Measurements from ENCODE around the gene FST.
A peak's percentile ranks its signal among the peaks of the same experiment; 100 is the strongest.

FST gene

DNA sequence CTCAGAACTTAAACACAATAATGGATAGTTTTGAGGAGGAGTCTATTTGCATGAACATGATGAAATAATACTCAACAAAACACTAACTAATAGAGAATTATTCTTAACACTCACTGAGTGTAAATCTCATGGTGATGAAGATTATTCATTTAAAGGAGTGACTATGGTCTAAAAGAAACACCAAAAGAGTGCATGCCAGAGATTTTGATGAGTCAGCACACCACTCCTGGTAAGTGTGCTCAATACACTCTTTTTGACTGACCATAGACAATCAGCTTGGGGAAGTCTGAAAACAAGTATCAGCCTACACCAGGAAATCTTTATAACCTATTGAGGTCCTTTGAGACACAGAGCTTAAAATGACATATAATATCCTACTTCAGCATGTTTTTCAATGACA is 6.8 kb upstream of the FST start:
- DNase-seq (ENCODE audit: low spot score): no peak

DNA sequence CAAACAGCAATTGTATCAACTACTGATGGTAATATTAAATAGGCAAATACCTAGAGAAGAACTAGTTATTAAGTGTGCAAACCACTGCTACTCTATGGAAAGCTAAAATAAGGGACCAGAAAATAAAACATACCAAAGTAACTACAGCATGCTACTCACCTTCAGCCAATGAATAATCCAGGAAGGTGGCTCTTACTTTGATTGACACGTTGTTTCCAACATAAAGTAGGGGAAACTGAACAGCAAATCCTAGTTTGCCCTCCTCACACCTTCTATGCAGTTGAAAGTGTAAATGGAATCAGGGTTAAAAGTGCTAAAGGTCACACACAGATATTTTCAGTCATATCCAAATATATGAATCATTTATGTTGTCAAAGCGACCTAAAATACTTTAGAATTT is 5.1 kb upstream of the FST start:
- no peak for DNase-seq (ENCODE audit: low spot score)

DNA sequence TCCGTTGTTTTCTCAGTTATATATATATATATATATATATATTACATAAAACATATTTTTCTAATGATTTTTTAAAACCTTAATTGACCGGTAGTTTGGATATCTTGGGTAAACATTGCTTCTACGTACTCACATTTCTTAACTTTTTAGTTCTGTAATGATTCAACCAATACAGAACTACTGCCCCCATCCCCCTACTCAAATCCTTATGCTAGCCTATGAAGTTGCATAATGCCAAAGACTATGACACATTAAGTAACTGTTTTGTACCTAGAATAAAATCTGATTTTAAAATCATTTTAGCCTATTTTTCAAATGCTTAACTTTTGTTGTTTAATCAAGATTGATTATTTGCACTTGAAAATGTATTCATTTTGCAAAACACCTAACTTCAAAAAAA is 4.4 kb upstream of the FST start:
- no peak for DNase-seq (ENCODE audit: low spot score)

DNA sequence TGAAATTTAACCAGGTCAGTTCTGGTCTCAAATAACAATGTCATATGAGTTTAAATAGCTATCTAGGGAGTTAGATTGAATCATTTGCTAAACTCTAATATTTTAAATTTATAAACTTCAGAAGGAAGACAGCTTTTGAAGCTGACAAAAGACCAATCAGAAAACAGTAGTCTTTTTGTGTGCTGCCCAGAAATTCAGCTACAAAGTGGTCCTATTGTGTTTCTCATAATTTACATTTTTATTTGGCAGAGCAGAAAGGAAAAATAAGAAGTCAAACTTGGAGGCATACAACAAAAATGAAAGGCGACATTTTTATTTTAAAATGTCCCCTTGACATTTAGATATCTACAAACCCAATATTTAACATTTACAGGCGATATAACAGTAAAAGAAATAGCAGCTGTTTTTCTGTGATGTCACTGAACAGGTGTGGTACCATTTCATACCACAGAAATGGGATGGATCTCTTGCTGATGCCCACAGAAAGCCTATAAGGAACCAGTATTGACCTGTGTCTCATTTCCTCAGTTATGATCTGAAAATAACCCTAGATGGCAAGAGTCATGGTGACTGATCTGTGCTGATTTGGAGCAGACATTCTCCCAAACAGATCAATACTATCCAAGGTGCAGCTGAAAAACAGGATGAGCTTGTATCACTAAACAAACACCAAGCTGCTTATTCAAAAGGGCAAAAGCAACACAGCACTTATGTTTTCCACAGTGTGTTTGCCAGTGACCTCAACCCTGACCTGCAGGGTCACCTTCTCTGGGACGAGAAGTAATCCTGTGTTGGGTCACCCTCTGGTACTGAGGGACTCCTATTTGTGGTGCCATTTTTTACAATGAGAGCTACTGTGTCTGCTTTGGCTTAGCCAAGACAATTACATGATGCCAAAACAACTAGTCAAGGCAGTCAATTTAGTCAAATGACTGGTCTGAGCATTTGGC is 3.6 kb upstream of the FST start:
- DNase-seq (ENCODE audit: low spot score): no peak

DNA sequence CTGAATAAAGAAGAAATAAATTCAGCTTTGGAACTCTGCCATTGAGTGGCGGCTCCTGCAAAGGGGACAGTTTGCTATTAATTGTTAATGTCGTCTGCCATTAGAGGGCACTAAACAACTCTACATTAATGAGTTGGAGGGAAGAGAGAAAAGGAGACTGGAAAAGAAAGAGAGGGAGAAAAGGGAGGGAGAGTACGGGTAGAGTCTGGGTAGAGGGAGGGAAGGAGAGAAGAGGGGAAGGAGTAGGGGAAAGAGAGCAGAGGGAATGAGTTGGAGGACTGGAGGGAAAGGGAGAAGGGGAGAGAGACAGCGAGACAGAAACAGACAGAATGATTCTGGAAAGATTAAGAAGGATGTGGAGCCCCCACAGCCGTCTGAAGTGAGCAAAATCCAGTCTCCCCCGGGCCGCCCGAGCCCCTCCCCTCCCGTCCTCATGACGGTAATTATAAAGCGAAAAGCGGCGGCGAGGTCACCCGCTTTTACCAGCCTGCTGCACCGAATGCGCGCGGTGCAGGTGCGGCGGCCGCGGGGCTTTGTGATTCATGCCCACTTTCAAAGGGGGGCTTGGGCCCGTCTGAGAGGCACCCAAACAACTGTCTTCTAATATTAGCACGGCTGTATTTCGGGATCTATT is 1.9 kb upstream of the FST start:
- peak; percentile 42 for DNase-seq (ENCODE audit: low spot score)

DNA sequence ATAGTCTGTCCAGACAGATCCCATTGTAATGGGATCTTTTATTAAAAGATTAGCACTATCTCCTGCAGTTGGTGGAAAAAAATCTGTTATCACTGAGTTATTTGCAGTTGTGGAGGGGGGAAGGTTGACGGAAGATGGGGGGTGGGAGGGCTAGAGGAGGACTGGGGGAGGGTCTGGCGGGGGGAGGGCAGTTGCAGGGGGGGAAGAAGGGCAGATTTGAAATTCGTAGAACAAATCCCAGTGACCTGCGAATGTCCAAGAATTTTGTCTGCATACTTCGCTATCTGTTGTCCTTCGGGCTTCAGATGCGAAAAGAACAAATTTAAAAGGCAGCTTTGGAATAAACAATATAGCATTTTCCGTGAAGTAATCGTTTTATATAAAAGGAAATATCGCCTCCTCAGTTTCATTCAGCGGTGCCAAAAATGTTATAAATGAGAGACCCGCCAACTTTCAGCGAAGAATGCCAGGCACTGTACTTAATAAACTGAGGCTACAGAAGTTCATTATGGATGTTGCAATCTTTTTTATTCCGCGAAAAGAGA is 1.3 kb upstream of the FST start:
- peak; percentile 31 for DNase-seq (ENCODE audit: low spot score)

DNA sequence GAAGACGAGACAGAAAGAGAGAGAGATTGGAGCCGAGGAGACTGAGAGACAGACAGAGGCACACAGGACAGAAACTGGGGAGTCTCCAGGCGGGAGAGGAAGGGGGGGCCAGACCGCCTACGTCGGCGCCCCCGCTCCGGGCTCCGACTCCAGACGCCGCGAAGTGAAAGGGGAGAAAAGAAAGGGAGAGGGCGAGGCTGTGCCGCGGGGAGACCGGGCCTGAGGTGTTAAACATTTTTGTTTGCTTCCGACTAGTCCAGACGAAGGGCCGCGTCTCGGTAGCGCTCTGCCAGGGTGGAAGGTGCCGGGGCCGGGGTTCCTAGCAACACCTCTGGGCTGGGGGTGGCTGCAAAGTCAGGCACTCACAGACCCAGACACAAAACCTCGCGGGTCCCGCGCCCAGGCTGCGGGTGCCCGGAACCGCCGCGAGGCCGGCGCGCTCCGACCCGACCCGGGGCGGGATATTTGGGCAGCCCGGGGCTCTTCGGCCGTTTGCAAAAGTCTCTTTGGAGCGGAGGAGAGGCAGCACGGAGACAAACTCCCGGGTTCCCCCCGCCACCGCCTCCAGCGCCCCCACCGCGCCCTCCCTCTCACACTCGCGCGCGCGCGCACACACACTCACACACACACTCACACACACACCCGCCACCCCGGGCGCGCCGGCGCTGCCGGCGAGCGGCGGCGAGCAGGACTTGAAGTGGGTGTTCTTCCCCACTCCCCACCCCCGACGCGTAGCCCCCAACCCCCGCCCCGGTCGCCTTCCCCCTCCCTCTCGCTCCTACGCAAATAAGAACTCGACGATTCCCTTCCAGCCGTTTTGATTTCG is 626 bp upstream of the FST start:
- peak; percentile 77 for DNase-seq (ENCODE audit: low spot score)

DNA sequence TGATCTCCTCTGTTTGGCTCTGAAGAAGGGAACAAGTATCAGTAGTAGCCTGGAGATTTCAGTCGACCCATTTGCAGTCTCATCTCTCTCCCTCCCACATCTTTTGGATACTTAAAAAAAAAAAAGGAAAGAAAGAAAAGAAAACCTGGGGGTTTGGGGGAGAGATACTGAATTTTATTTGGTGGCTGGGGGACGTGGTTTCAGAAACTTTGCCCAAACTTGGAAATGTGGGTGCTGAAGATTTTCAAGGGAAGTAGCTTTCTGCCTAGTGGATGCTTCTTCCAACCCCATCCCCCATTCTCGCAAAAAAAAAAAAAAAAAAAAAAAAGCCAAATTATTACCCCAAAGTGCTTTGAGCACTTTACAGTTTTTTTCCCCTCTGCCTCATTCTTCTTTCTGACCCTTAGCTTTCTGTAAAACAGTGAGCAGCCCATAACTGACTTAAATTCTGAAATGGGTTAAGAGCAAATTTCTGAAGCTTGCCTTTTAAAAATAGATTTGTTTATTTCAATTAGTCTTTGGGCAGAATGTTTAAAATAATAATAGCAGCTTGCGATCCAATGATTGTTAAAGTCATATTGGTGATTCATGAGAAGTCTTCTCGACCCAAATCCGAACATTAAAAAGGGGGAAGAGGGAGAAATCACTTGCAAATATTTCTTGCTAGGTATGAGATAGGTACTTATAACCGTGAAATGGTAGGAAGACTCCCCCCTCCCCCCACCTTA is 894 bp downstream of the FST start:
- DNase-seq (ENCODE audit: low spot score): no peak

DNA sequence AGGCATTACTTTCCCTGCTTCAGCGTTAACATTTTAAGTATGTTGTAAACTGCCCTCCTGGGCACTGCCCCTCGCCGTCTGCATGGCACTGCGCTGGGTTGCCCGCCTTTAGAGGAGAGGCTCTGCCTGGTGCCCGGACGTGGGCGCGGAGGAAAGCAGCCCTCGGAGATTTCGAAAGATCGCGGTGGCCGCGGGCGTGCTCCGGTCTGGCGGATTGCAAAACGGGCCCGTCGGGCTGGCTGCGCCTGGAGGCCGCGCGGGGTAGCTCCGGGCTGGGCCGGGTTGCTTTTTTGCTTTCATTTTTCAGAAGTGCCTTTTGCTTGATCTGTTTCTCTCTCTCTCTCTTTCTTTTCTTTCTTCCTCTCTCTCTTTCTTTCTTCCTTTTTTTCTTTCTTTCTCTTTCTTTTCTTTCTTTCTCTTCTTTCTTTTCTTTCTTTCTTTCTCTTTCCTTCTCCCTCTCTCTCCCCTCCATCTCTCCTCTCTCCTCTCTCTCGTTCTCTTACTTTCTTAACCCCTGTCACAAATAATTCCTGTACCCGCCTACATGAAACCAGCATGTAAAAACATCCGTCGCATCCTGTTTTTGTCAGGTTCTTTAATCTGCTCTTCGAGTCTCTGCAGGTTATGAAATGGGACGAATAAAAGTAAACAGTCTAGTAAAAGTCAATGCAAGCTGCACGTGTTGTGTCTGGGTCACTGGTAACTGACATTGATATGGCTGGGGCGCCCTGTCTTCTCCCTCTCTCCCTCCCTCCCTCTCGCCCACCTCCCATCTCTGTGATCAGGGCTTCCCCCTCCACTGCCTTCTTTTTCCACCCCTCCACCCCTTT is 1.7 kb downstream of the FST start:
- DNase-seq (ENCODE audit: low spot score): peak; percentile 85

DNA sequence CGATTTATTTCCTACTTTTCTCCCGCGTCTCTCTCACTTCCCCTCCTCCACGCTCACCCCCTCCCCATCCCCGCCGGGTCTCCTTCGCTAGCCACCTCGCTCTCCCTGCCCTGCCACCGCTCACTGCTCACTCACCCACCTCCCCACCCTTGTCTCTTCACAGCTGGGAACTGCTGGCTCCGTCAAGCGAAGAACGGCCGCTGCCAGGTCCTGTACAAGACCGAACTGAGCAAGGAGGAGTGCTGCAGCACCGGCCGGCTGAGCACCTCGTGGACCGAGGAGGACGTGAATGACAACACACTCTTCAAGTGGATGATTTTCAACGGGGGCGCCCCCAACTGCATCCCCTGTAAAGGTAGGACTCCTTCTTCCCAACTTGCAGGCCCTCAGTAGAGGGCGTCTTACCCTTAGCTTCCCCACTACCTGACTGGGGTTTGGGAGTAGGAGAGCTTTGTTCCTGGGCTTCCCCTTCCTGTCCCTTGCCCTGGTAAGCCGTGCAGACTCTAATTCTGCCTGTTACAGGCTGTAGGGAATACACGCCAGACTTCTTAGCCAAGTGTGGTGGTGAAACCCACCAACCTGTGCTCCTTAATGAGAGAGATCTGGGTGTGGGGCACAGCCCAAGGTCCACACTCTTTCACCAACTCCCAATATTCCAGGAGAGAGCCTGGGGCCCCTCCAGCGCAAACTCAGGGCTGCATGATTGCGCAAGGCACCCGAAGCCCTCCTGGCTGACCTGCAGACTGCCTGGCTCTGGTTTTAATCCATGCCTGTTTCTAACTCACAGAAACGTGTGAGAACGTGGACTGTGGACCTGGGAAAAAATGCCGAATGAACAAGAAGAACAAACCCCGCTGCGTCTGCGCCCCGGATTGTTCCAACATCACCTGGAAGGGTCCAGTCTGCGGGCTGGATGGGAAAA is 2.5 kb downstream of the FST start:
- DNase-seq (ENCODE audit: low spot score): peak; percentile 27

DNA sequence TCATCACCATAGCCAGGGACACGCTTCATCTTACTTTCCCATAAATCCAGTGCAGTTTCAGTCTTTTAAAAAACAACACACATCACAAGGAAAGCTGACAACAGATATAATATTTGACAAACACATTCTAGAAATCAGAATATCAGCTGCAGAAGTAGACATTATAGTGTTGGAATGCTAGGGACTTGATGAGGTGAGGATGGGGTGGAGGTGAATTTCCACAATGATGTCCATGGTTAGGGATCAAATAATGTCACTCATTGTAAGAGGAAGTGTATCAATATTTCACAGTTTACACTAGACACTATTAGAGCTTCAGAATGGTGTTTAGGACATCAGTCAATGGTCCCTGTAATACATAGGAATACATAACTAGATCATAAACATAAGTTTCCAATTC is 7.0 kb downstream of the FST start:
- DNase-seq (ENCODE audit: low spot score): no peak

DNA sequence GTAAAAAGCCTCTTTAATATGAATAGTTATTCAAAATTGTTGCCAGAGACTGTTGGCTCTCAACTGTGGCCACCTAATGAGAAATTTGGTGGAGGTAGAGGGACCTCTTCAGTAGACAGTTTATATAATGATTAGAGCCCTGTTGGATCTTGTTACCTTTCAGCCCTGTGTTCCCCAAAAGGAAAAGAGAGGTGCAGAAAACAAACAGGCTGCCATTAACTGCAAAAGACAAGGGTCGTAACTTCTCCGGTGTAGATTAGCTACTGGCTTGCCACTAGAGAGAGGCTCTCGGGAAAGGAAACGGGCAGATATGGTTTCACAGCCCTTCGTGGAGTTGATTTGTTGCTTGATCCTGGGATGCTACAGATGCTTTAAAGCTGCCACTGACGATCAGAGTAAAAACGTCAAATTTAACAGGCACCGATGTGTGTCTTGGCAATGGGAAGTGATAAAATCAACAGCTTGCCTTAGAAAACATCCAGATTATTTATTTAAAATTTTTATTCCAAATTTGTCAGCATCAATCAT is 7.8 kb downstream of the FST start:
- DNase-seq (ENCODE audit: low spot score): no peak

DNA sequence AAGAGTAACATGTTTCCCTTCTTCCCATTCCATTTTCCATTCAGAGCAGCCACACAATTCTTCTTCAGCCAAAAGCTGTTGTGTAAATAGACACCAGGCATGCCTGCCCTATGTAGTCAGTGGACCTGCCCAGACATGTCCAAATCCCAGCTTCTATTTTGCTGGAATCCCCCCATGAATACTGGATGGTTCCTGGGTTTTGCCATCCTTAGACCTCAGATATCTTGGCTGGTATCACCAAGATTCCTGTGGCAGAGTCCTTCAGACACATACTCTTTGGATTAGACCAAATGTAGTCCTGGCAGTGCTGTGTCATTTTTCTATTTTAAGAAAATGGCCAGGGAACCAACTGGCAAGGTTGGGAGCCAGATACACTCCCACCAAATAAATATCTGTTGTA is 10.3 kb downstream of the FST start:
- DNase-seq (ENCODE audit: low spot score): peak; percentile 83

DNA sequence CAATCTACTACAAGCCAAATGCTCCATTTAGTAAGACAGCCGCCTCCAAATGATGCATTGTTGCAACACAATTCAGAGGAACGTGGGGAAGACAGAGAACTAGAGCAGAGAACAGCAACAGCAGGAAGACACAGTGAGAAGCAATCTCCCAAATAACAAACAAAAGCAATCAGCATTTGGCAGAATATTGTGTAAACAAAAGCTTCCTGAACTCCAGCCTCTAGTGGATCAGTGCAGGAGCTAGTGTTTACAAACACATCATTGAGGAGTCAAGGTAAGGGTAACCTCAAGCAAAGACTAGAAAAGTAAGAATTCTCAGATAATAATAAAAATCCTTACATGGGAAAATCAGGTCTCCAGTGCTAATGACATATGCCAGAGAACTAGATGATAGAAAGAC is 20.6 kb downstream of the FST start:
- DNase-seq (ENCODE audit: low spot score): no peak

DNA sequence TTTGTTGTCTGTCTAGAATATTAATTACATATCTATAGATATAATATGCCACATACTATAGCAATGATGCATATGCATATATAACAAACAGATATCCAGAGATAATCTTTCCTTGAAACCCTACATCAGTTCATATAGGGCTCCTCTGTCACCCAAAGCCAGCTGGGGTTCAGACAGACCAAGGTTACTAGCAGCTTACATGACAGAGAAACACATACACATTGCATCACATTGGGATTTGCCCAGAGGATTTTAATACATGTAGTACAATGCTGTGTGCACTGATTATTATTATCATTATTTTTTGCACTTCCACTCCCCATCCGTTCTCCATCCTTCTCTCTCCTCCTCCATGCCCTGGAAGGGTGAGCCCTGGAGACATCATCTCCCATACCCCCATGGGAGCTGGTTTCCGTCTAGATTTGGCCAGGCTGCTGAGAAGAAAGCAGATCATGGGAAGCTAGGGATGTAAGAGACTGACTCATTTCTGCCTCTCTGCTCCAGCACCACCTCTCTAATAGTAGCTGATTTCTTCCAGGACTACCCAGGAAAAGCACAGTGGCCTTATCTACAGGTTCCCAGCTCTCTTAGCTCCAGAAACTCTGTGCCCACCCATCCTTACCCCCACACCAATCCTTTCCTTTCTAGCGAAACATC is 23.3 kb downstream of the FST start:
- no peak for DNase-seq (ENCODE audit: low spot score)

DNA sequence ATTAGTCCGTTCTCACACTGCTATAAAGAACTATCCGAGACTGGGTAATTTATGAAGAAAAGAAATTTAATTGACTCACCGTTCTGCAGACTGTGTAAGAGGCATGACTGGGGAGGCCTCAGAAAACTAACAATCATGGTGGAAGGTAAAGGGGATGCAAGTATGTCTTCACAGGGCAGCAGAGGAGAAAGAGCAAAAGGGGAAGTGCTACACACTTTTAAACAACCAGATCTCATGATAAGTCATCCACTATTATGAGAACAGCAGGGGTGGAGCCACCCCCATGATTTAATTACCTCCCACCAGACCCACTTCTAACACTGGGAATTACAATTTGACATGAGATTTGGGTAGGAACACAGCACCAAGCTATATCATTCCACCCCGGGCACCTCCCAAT is 26.6 kb downstream of the FST start:
- DNase-seq (ENCODE audit: low spot score): no peak

DNA sequence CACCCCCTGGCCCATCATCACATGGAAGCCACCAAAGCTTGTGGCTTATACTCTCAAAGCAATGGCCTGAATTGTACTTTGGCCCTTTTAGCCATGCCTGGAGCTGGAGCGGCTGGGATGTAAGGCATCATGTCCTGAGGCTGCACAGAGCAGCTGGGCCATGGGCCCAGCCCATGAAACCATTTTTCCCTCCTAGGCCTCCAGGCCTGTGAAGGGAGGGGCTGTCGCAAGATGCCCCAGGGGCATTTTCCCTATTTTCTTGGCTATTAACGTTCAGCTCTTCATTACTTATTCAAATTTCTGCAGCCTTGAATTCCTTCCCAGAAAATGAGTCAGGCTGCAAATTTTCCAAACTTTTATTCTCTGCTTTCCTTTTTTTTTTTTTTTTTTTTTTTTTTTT is 27.7 kb downstream of the FST start:
- DNase-seq (ENCODE audit: low spot score): no peak

DNA sequence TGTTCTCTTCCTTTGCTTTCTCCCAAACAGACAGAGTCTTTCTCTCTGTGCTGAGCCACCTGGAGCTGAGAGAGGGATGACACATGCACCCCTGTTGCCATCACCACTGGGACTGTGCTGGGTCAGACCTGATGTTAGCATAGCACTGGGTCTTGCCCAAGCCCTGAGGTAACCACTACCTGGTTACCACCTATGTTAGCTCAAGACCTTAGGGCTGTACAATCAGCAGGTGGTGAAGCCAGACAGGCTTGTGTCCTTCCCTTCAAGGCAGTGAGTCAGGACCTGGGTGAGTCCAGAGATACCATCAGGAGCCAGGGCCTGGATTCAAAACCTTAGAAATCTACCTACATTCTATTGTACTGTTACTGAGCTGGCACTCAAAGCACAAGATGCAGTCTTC is 32.1 kb downstream of the FST start:
- no peak for DNase-seq (ENCODE audit: low spot score)

DNA sequence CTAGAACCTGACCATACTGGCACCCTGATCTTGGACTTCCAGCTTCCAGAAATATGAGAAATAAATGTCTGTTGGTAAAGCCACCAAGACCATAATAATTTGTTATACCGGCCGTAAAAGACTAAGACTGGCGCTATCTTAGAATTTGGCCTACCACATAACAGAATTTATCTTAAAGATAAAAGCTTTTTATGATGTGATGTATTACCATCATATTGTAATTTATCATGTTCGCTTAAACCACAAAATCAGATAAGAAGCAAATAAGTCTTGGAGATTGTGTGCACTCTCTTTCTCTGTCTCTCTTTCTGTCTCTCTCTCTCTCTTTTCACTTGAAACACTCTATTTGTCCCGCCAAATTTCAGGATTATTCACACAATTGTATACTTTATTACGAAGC is 35.6 kb downstream of the FST start:
- no peak for DNase-seq (ENCODE audit: low spot score)
